Fibroblast of villous mesenchyme (primary cell): ENCODE data around the gene UNKL. TPM values are rescaled to one million over a fixed set of nuclear protein-coding genes. Genes with fewer than 3 reads are reported as not detected.

Experiments used
- DNase-seq: peaks from one replicate; pipeline ENCODE4 v3.0.0-alpha.2; 2010; ENCODE audit warnings: low read depth
- H3K4me3 ChIP-seq: 2 replicates; pipeline ENCODE4 v1.5.1; 2011; ENCODE audit warnings: low read depth, mild to moderate bottlenecking, low read length
- total RNA-seq: library from RNA; depleted of rRNA; stranded (reverse); fragments of >200 nt; gene quantifications from 2 replicates; pipeline ENCODE4 v1.2.3, GENCODE V29; 2012
- TF ChIP-seq, protein P1 (sequence below): IDR thresholded peaks from 2 replicates; pipeline ENCODE4 v1.5.1; 2012; ENCODE audit warnings: low read depth, mild to moderate bottlenecking, low read length; ENCODE audit not compliant: insufficient read depth

UNKL gene
- total RNA-seq, 1 donor = 7.8 TPM

- peak overlapping the region; percentile 92 for H3K4me3 ChIP-seq
- no peak for DNase-seq
- TF ChIP-seq, protein P1, sequence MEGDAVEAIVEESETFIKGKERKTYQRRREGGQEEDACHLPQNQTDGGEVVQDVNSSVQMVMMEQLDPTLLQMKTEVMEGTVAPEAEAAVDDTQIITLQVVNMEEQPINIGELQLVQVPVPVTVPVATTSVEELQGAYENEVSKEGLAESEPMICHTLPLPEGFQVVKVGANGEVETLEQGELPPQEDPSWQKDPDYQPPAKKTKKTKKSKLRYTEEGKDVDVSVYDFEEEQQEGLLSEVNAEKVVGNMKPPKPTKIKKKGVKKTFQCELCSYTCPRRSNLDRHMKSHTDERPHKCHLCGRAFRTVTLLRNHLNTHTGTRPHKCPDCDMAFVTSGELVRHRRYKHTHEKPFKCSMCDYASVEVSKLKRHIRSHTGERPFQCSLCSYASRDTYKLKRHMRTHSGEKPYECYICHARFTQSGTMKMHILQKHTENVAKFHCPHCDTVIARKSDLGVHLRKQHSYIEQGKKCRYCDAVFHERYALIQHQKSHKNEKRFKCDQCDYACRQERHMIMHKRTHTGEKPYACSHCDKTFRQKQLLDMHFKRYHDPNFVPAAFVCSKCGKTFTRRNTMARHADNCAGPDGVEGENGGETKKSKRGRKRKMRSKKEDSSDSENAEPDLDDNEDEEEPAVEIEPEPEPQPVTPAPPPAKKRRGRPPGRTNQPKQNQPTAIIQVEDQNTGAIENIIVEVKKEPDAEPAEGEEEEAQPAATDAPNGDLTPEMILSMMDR = no peak
Measured at GRCh38 chr16:1350691-1351090, 63.8 kb downstream of the UNKL start.

- no peak for DNase-seq
- TF ChIP-seq, protein P1 = no peak
- no peak overlapping the region for H3K4me3 ChIP-seq
Measured at GRCh38 chr16:1349951-1350350, 64.6 kb downstream of the UNKL start.

- no peak for DNase-seq
- no peak overlapping the region for H3K4me3 ChIP-seq
- TF ChIP-seq, protein P1 = no peak
Measured at GRCh38 chr16:1349351-1349750, 65.2 kb downstream of the UNKL start.

DNA sequence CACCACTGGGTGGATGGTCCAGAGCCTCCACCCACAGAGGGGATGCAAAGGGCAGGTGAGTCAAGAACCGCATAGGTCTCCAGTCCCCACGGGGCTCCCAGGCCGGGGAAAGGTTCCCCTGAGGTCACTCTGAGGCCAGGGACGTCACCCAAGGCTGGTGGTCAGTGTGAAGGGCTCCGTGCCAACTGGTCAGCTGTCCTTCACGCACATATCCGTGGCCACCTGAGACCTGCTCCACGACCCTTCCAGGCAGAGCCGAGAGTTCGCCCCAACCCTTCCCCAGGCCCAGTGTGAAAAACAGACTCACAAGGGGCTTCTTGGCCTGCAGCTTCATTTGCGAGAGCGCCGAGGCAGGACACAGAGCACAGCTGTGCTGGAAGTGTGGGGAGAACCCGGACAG, 65.6 kb downstream of the UNKL start:
- no peak for DNase-seq
- H3K4me3 ChIP-seq = no peak overlapping the region
- TF ChIP-seq, protein P1 = no peak

- DNase-seq = no peak
- H3K4me3 ChIP-seq = no peak overlapping the region
- TF ChIP-seq, protein P1 = no peak
Measured at GRCh38 chr16:1348441-1348840, 66.1 kb downstream of the UNKL start.

DNA sequence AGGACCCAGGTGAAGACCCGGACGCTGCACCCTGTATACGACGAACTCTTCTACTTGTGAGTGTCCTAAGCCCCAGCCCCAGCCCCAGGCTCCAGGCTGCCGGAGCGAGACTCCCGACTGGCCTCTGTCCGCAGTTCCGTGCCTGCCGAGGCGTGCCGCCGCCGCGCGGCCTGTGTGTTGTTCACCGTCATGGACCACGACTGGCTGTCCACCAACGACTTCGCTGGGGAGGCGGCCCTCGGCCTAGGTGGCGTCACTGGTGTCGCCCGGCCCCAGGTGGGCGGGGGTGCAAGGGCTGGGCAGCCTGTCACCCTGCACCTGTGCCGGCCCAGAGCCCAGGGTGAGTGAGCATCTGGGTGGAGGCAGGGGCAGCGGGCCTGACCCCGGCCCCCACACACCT, 66.5 kb downstream of the UNKL start:
- no peak overlapping the region for H3K4me3 ChIP-seq
- DNase-seq = no peak
- TF ChIP-seq, protein P1 = no peak

DNA sequence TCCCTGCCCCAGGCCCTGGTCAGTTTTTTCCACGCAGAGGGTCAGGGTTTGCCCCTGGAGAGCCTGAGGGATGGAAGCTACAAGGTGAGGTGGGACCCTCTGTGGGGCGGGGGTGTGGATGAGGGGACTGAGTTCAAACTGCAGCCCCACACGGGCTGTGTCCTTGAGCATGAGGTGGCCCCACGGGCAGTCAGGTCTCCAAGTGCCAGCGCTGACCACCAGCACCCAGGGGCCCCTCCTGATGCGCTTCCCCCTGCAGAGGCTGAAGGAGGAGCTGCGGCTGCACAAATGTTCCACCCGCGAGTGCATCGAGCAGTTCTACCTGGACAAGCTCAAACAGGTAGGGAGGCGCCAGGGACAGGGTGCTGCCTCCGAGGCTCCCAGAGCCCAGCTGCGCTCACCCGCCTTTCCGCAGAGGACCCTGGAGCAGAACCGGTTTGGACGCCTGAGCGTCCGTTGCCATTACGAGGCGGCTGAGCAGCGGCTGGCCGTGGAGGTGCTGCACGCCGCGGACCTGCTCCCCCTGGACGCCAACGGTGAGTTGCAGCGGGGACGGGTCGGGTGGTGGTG, 67.1 kb downstream of the UNKL start:
- no peak overlapping the region for H3K4me3 ChIP-seq
- TF ChIP-seq, protein P1 = no peak
- no peak for DNase-seq
